H1 (cell line): ENCODE results near the gene SLC24A4. TPM values are rescaled to one million over a fixed set of nuclear protein-coding genes. Genes with fewer than 3 reads are reported as not detected.

Source experiments
- E2F6 ChIP-seq: IDR thresholded peaks from 2 replicates; pipeline ENCODE4 v1.6.1; 2012; ENCODE audit warnings: inconsistent platforms
- MAFK ChIP-seq: IDR thresholded peaks from 2 replicates; pipeline ENCODE4 v1.6.1; 2012; ENCODE audit warnings: low read depth, mild to moderate bottlenecking, improper control_type of control experiment, low read length
- RAD21 ChIP-seq, 2 experiments: IDR thresholded peaks in 1 of 2; conservative IDR thresholded peaks in 1 of 2; 2 replicates each; pipeline ENCODE4 v1.6.1; 2011; ENCODE audit warnings: low read depth in 2 of 2, low read length in 2 of 2, improper control_type of control experiment in 1 of 2, inconsistent platforms in 1 of 2, mild to moderate bottlenecking in 1 of 2, moderate library complexity in 1 of 2
- polyA plus RNA-seq, 7 experiments: library from polyadenylated mRNA; depleted of rRNA in 3 of 7; stranded (reverse) in 5 of 7; unstranded in 2 of 7; fragments of >200 nt in 5 of 7; fragments of 200-250 nt in 2 of 7; gene quantifications; 1 replicate in 5 of 7; 2 replicates in 1 of 7; 4 replicates in 1 of 7; pipeline versions ENCODE4 v1.2.1 to v1.2.3, GENCODE V29; 2011 to 2013; ENCODE audit warnings: missing spikeins in 2 of 7, mixed read lengths in 2 of 7
- total RNA-seq: library from RNA; stranded (reverse); fragmentation: NEBNext Ultra II Directional; extraction: Animal tissue kit (Norgen Biotek cat#: 25700); gene quantifications from 2 replicates; pipeline ENCODE4 v1.2.1, GENCODE V29; 2021
- TF ChIP-seq, protein P1 (sequence below): IDR thresholded peaks from 2 replicates; pipeline ENCODE4 v1.6.1; 2012; ENCODE audit warnings: low read length, inconsistent platforms

Gene SLC24A4
- total and polyA plus RNA-seq, 2 of the 8 experiments (the other 6 are each of a cell fraction or from before 2014, with no cell fraction given), result 0.27 to 0.89 TPM

- TF ChIP-seq, protein P1, sequence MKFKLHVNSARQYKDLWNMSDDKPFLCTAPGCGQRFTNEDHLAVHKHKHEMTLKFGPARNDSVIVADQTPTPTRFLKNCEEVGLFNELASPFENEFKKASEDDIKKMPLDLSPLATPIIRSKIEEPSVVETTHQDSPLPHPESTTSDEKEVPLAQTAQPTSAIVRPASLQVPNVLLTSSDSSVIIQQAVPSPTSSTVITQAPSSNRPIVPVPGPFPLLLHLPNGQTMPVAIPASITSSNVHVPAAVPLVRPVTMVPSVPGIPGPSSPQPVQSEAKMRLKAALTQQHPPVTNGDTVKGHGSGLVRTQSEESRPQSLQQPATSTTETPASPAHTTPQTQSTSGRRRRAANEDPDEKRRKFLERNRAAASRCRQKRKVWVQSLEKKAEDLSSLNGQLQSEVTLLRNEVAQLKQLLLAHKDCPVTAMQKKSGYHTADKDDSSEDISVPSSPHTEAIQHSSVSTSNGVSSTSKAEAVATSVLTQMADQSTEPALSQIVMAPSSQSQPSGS, result no peak
- TF ChIP-seq MAFK, result no peak
- no peak for TF ChIP-seq RAD21 (IDR thresholded peaks at IDR 0.05 in 1 of 2, conservative IDR thresholded peaks at IDR 0.05 in 1 of 2; ENCODE audit: low read depth in 2 of 2, low read length in 2 of 2)
- TF ChIP-seq E2F6, result no peak
Measured at GRCh38 chr14:92439537-92440344, 116.8 kb downstream of the SLC24A4 start (continued).
